Keratinocyte (primary cell): ENCODE measurements around the gene PRKCZ. TPM values are rescaled to one million over a fixed set of nuclear protein-coding genes. Genes with fewer than 3 reads are reported as not detected.

ENCODE experiments used
- DNase-seq: peaks from one replicate; pipeline ENCODE4 v3.0.0-alpha.2; 2011; ENCODE audit warnings: low read depth, missing footprints, low spot score
- FAIRE-seq: peaks from 2 replicates; lab custom pipeline; 2011; peaks lifted over from hg19 to GRCh38; lab: Jason Lieb, UNC
- H2AFZ ChIP-seq: 2 replicates; pipeline ENCODE4 v1.6.0; 2012; ENCODE audit warnings: low read length, control low read depth, inconsistent platforms; ENCODE audit not compliant: control insufficient read depth
- H3K27ac ChIP-seq: 2 replicates; pipeline ENCODE4 v1.5.1; 2011; ENCODE audit warnings: low read length; ENCODE audit not compliant: control insufficient read depth, insufficient read depth
- H3K27me3 ChIP-seq: 3 replicates; pipeline ENCODE4 v1.6.0; 2011; ENCODE audit warnings: low read length; ENCODE audit not compliant: control insufficient read depth, insufficient read depth; ENCODE audit errors: extremely low read depth
- H3K36me3 ChIP-seq, 2 experiments: 2 replicates in 1 of 2; 3 replicates in 1 of 2; pipeline ENCODE4 v1.5.1; 2011; ENCODE audit warnings: low read length in 2 of 2, mild to moderate bottlenecking in 1 of 2; ENCODE audit not compliant: control insufficient read depth in 2 of 2, insufficient read depth in 2 of 2; ENCODE audit errors: extremely low read depth in 1 of 2
- H3K4me1 ChIP-seq: 3 replicates; pipeline ENCODE4 v1.5.1; 2011; ENCODE audit warnings: low read length; ENCODE audit not compliant: control insufficient read depth, insufficient read depth; ENCODE audit errors: extremely low read depth
- H3K4me2 ChIP-seq: 3 replicates; pipeline ENCODE4 v1.6.0; 2011; ENCODE audit warnings: low read depth, low read length; ENCODE audit not compliant: control insufficient read depth, insufficient read depth; ENCODE audit errors: extremely low read depth
- H3K4me3 ChIP-seq, 3 experiments: fragments of 200-600 bp in 1 of 3; sonication (generic) in 1 of 3; 2 replicates in 2 of 3; 3 replicates in 1 of 3; pipeline ENCODE4 v1.5.1; 2011 to 2016; ENCODE audit warnings: low read length in 3 of 3, mild to moderate bottlenecking in 3 of 3, control low read depth in 2 of 3, inconsistent platforms in 1 of 3, low read depth in 1 of 3, mixed read lengths in 1 of 3, mixed run types in 1 of 3, moderate library complexity in 1 of 3; ENCODE audit not compliant: control insufficient read depth in 2 of 3, insufficient read depth in 2 of 3; ENCODE audit errors: extremely low read depth in 1 of 3
- H3K79me2 ChIP-seq: 2 replicates; pipeline ENCODE4 v1.6.0; 2012; ENCODE audit warnings: low read length; ENCODE audit not compliant: control insufficient read depth, insufficient read depth
- H3K9ac ChIP-seq: 3 replicates; pipeline ENCODE4 v1.6.0; 2011; ENCODE audit warnings: low read length; ENCODE audit not compliant: control insufficient read depth, insufficient read depth; ENCODE audit errors: extremely low read depth
- H3K9me1 ChIP-seq: 3 replicates; pipeline ENCODE4 v1.6.0; 2011; ENCODE audit warnings: low read length; ENCODE audit not compliant: control insufficient read depth, insufficient read depth; ENCODE audit errors: extremely low read depth
- H3K9me3 ChIP-seq: 2 replicates; pipeline ENCODE4 v1.5.1; 2012; ENCODE audit warnings: low read depth, low read length; ENCODE audit not compliant: control insufficient read depth
- H4K20me1 ChIP-seq: 3 replicates; pipeline ENCODE4 v1.6.0; 2011; ENCODE audit warnings: low read length; ENCODE audit not compliant: control insufficient read depth, insufficient read depth; ENCODE audit errors: extremely low read depth
- EZH2 ChIP-seq: IDR thresholded peaks from one replicate; pipeline ENCODE4 v1.6.1; 2012; ENCODE audit warnings: inconsistent platforms, mild to moderate bottlenecking, low read length, moderate library complexity
- dilution Hi-C: fragments of 300-500 bp; cut with MboI; formaldehyde crosslinking; loops from one replicate; pipeline ENCODE4 v1.7.0; 2020; ENCODE audit warnings: low sequenced_read_pairs; ENCODE audit not compliant: extremely low pct_ligation_motif_present
- polyA plus RNA-seq, 5 experiments: library from polyadenylated mRNA; depleted of rRNA in 3 of 5; stranded (reverse) in 3 of 5; stranded (forward) in 1 of 5; unstranded in 1 of 5; fragments of >200 nt; gene quantifications; 1 replicate in 1 of 5; 2 replicates in 3 of 5; 3 replicates in 1 of 5; pipeline versions ENCODE4 v1.2.1 to v1.2.3, GENCODE V29; 2011 to 2012; ENCODE audit warnings: missing spikeins in 2 of 5, low read depth in 1 of 5, low replicate concordance in 1 of 5
- TF ChIP-seq, protein P1 (sequence below), 3 experiments: IDR thresholded peaks in 1 of 3; conservative IDR thresholded peaks in 1 of 3; optimal IDR thresholded peaks in 1 of 3; 2 replicates in 2 of 3; 3 replicates in 1 of 3; pipeline versions ENCODE3 to v1.5.1; 2011; ENCODE audit warnings: low read length in 3 of 3, mild to moderate bottlenecking in 3 of 3, moderate library complexity in 2 of 3, control low read depth in 1 of 3, inconsistent platforms in 1 of 3; ENCODE audit not compliant: insufficient read depth in 2 of 3; ENCODE audit errors: extremely low read depth in 1 of 3

Gene PRKCZ
- polyA plus RNA-seq, 1 donor (not counting 4 experiments of a cell fraction or from before 2014, with no cell fraction given), result 36.3 TPM

DNA sequence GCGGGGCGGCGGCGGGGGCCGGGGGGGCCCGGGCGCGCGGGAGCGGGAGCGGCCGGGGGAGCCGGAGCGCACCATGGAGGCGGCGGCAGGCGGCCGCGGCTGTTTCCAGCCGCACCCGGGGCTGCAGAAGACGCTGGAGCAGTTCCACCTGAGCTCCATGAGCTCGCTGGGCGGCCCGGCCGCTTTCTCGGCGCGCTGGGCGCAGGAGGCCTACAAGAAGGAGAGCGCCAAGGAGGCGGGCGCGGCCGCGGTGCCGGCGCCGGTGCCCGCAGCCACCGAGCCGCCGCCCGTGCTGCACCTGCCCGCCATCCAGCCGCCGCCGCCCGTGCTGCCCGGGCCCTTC, 178.5 kb downstream of the PRKCZ start:
- H3K79me2 ChIP-seq, result peaks cover 51% of the 10 kb centered on the region
- no peak for FAIRE-seq
- no peaks in the 10 kb centered on the region for H3K27me3 ChIP-seq
- peak overlapping the region; percentile 54 to 88 (median 87) for H3K4me3 ChIP-seq
- peak overlapping the region; percentile 88 for H3K9ac ChIP-seq
- peaks cover 42% of the 10 kb centered on the region for H4K20me1 ChIP-seq
- peaks cover 27% of the 10 kb centered on the region for H3K4me1 ChIP-seq
- H3K9me3 ChIP-seq, result no peaks in the 10 kb centered on the region
- H3K4me2 ChIP-seq, result peak overlapping the region; percentile 88
- no peak for DNase-seq
- no peak overlapping the region for H2AFZ ChIP-seq
- dilution Hi-C loops, result no loop called here
- H3K9me1 ChIP-seq, result no peaks in the 10 kb centered on the region
- H3K27ac ChIP-seq, result no peak overlapping the region
- H3K36me3 ChIP-seq, result no peaks in the 10 kb centered on the region
- TF ChIP-seq, protein P1, sequence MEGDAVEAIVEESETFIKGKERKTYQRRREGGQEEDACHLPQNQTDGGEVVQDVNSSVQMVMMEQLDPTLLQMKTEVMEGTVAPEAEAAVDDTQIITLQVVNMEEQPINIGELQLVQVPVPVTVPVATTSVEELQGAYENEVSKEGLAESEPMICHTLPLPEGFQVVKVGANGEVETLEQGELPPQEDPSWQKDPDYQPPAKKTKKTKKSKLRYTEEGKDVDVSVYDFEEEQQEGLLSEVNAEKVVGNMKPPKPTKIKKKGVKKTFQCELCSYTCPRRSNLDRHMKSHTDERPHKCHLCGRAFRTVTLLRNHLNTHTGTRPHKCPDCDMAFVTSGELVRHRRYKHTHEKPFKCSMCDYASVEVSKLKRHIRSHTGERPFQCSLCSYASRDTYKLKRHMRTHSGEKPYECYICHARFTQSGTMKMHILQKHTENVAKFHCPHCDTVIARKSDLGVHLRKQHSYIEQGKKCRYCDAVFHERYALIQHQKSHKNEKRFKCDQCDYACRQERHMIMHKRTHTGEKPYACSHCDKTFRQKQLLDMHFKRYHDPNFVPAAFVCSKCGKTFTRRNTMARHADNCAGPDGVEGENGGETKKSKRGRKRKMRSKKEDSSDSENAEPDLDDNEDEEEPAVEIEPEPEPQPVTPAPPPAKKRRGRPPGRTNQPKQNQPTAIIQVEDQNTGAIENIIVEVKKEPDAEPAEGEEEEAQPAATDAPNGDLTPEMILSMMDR (optimal IDR thresholded peaks at IDR 0.05 in 1 of 3, IDR thresholded peaks at IDR 0.05 in 1 of 3, conservative IDR thresholded peaks at IDR 0.05 in 1 of 3; ENCODE audit: extremely low read depth in 1 of 3, insufficient read depth in 2 of 3, low read length in 3 of 3), result no peak
- no peak for TF ChIP-seq EZH2

DNA sequence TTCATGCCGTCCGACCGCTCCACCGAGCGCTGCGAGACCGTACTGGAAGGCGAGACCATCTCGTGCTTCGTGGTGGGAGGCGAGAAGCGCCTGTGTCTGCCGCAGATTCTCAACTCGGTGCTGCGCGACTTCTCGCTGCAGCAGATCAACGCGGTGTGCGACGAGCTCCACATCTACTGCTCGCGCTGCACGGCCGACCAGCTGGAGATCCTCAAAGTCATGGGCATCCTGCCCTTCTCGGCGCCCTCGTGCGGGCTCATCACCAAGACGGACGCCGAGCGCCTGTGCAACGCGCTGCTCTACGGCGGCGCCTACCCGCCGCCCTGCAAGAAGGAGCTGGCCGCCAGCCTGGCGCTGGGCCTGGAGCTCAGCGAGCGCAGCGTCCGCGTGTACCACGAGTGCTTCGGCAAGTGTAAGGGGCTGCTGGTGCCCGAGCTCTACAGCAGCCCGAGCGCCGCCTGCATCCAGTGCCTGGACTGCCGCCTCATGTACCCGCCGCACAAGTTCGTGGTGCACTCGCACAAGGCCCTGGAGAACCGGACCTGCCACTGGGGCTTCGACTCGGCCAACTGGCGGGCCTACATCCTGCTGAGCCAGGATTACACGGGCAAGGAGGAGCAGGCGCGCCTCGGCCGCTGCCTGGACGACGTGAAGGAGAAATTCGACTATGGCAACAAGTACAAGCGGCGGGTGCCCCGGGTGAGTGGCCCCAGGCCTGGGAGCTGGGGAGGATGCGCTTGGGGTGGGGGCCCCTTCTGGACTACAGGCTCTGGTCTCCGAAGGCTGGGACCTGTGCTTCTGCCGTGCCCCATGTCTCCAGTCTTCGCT, 179.0 kb downstream of the PRKCZ start:
- Histone ChIP-seq H3K4me2 (peak overlapping the region; percentile 88), H2AFZ (no peak overlapping the region), H3K79me2 (peaks cover 57% of the 10 kb centered on the region), H4K20me1 (peaks cover 48% of the 10 kb centered on the region), H3K27me3 (no peaks in the 10 kb centered on the region), H3K9ac (peak overlapping the region; percentile 88), H3K36me3 (no peaks in the 10 kb centered on the region), H3K27ac (peak overlapping the region; percentile 75), H3K9me1 (no peaks in the 10 kb centered on the region), H3K4me1 (peaks cover 33% of the 10 kb centered on the region), H3K9me3 (no peaks in the 10 kb centered on the region), H3K4me3 (peak overlapping the region; percentile 54 to 88 (median 87))
- FAIRE-seq, result no peak
- TF ChIP-seq EZH2, result no peak
- TF ChIP-seq, protein P1 (optimal IDR thresholded peaks at IDR 0.05 in 1 of 3, IDR thresholded peaks at IDR 0.05 in 1 of 3, conservative IDR thresholded peaks at IDR 0.05 in 1 of 3; ENCODE audit: extremely low read depth in 1 of 3, insufficient read depth in 2 of 3, low read length in 3 of 3), result peak in 2 of 3 experiments; percentile 4 to 26
- no peak for DNase-seq
- dilution Hi-C loops, result no loop called here
